HL-60 (cell line): ENCODE results near the gene PDRG1.
A peak's percentile ranks its signal among the peaks of the same experiment; 100 is the strongest.
"Not testable (repeated sequence)": the region's sequence is repeated elsewhere in the genome, so short reads cannot be mapped to it uniquely, and the experiment has no call there.

Experiments used
- DNase-seq, 2 experiments: peaks; one replicate each; pipeline ENCODE4 v3.0.0-alpha.2; 2010 to 2020; ENCODE audit warnings: low read depth in 1 of 2, low spot score in 1 of 2
- H3K27ac ChIP-seq: fragments of 250-450 bp; sonication (Bioruptor Pico); replicated peaks from 2 replicates; pipeline ENCODE4 v1.5.1; 2020; ENCODE audit warnings: mild to moderate bottlenecking, moderate library complexity
- H3K27me3 ChIP-seq: fragments of 250-450 bp; sonication (Bioruptor Pico); 2 replicates; pipeline ENCODE4 v1.5.1; 2021; ENCODE audit warnings: mild to moderate bottlenecking, moderate library complexity; ENCODE audit not compliant: insufficient read depth, poor library complexity, severe bottlenecking
- H3K4me3 ChIP-seq: replicated peaks from 2 replicates; pipeline ENCODE4 v1.5.1; 2011; ENCODE audit warnings: mild to moderate bottlenecking, control low read depth, low read length; ENCODE audit not compliant: insufficient read depth
- GABPA ChIP-seq: IDR thresholded peaks from 2 replicates; pipeline ENCODE4 v1.6.1; 2012; ENCODE audit warnings: low read depth
- POLR2AphosphoS5 ChIP-seq: IDR thresholded peaks from 2 replicates; pipeline ENCODE4 v1.6.1; 2012; ENCODE audit warnings: low read depth
- SPI1 ChIP-seq: IDR thresholded peaks from 2 replicates; pipeline ENCODE4 v1.6.1; 2012; ENCODE audit warnings: low read depth, mild to moderate bottlenecking, borderline replicate concordance
- TF ChIP-seq, protein P1 (sequence below): IDR thresholded peaks from one replicate; pipeline ENCODE4 v1.5.1; 2011; ENCODE audit warnings: low read length, control low read depth, inconsistent platforms; ENCODE audit not compliant: insufficient read depth
- TF ChIP-seq, protein P2 (sequence below): IDR thresholded peaks from 2 replicates; pipeline ENCODE4 v1.6.1; 2012; ENCODE audit warnings: low read depth; ENCODE audit not compliant: insufficient replicate concordance

The PDRG1 gene

DNA sequence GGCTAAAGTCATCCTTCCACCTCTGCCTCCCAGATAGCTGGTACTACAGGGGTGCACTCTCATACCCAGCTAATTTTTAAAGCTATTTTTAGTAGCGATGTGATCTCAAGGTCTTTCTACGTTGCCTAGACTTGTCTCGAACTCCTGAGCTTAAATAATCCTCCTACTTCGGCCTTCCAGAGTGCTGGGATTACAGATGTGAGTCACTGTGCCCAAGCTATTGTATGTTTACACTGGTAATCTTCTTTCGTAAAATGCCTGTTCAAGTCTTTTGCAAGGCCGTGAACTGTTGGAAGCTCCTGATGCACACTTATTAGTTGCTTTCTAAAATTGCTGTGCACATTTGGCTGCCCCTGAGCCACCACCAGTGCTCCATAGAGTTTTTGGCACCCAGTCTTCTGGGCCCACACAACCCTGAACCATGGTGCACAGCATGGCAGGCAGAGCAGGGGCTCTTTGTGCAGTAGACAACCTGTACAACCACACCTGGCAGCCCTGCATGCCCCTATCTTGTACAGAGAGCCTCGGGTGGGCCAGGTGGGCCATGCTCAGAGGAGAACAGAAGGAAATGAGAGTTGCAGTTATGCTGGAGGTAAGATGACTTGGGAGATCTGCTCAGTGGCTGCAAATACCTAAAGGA lies 33.3 kb downstream of the PDRG1 start:
- H3K27ac ChIP-seq = no peak overlapping the region
- DNase-seq = no peak
- TF ChIP-seq POLR2AphosphoS5 (no peak), GABPA (no peak), SPI1 (no peak)
- TF ChIP-seq, protein P1, sequence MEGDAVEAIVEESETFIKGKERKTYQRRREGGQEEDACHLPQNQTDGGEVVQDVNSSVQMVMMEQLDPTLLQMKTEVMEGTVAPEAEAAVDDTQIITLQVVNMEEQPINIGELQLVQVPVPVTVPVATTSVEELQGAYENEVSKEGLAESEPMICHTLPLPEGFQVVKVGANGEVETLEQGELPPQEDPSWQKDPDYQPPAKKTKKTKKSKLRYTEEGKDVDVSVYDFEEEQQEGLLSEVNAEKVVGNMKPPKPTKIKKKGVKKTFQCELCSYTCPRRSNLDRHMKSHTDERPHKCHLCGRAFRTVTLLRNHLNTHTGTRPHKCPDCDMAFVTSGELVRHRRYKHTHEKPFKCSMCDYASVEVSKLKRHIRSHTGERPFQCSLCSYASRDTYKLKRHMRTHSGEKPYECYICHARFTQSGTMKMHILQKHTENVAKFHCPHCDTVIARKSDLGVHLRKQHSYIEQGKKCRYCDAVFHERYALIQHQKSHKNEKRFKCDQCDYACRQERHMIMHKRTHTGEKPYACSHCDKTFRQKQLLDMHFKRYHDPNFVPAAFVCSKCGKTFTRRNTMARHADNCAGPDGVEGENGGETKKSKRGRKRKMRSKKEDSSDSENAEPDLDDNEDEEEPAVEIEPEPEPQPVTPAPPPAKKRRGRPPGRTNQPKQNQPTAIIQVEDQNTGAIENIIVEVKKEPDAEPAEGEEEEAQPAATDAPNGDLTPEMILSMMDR = no peak
- TF ChIP-seq, protein P2, sequence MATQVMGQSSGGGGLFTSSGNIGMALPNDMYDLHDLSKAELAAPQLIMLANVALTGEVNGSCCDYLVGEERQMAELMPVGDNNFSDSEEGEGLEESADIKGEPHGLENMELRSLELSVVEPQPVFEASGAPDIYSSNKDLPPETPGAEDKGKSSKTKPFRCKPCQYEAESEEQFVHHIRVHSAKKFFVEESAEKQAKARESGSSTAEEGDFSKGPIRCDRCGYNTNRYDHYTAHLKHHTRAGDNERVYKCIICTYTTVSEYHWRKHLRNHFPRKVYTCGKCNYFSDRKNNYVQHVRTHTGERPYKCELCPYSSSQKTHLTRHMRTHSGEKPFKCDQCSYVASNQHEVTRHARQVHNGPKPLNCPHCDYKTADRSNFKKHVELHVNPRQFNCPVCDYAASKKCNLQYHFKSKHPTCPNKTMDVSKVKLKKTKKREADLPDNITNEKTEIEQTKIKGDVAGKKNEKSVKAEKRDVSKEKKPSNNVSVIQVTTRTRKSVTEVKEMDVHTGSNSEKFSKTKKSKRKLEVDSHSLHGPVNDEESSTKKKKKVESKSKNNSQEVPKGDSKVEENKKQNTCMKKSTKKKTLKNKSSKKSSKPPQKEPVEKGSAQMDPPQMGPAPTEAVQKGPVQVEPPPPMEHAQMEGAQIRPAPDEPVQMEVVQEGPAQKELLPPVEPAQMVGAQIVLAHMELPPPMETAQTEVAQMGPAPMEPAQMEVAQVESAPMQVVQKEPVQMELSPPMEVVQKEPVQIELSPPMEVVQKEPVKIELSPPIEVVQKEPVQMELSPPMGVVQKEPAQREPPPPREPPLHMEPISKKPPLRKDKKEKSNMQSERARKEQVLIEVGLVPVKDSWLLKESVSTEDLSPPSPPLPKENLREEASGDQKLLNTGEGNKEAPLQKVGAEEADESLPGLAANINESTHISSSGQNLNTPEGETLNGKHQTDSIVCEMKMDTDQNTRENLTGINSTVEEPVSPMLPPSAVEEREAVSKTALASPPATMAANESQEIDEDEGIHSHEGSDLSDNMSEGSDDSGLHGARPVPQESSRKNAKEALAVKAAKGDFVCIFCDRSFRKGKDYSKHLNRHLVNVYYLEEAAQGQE = no peak
- no peak overlapping the region for H3K4me3 ChIP-seq
- H3K27me3 ChIP-seq = no peaks in the 10 kb centered on the region

DNA sequence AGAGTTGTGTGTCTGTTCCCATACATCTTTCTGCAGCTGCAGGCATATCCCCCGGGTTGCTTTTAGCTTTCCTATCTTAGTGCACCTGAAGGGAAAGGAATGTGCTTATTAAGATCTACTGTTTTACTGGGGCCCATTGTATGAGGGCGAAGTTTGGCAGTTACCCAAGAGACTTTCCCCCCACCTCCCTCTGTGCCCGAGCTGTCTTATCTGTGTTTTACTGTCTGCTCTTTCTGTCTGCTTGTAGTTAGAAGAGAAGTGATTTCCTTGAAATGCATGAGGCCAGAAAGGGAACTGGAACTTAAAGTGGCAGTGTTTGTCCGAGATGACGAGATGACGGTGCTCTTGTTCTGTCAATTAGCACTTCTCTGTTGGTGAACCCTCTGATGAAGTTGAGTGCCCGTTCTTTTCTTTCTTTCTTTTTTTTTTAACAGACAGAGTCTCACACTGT lies 33.9 kb downstream of the PDRG1 start:
- peak in 1 of 2 experiments; percentile 4 for DNase-seq
- H3K27me3 ChIP-seq, H3K4me3 ChIP-seq, H3K27ac ChIP-seq: not testable (repeated sequence)
- 0 out of 2 replicates have a peak, but pooled peaks have one; percentile 3 for TF ChIP-seq SPI1

DNA sequence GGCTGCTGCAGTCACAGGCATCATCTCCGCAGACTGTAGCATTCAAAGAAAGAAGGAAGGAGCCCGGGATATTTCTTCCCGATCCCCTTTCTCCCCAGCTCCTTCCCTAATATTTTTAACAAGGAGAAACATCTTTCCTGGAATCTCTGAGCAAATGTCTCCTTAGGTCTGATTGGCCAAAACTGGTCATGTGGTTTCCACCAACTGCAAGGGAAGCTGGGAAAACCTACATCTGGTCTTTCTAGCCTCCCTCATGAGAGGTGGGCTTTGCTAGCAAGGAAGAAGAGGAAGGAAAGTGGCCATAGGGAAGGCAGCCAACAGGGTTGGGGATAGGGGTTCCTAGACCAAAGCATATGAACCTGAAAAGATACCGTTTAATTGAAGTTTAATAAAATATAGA lies 35.1 kb downstream of the PDRG1 start:
- TF ChIP-seq POLR2AphosphoS5 = no peak
- TF ChIP-seq SPI1 = no peak
- TF ChIP-seq GABPA = no peak
- TF ChIP-seq, protein P2 = no peak
- TF ChIP-seq, protein P1 = no peak
- H3K27me3 ChIP-seq = no peaks in the 10 kb centered on the region
- DNase-seq = no peak

DNA sequence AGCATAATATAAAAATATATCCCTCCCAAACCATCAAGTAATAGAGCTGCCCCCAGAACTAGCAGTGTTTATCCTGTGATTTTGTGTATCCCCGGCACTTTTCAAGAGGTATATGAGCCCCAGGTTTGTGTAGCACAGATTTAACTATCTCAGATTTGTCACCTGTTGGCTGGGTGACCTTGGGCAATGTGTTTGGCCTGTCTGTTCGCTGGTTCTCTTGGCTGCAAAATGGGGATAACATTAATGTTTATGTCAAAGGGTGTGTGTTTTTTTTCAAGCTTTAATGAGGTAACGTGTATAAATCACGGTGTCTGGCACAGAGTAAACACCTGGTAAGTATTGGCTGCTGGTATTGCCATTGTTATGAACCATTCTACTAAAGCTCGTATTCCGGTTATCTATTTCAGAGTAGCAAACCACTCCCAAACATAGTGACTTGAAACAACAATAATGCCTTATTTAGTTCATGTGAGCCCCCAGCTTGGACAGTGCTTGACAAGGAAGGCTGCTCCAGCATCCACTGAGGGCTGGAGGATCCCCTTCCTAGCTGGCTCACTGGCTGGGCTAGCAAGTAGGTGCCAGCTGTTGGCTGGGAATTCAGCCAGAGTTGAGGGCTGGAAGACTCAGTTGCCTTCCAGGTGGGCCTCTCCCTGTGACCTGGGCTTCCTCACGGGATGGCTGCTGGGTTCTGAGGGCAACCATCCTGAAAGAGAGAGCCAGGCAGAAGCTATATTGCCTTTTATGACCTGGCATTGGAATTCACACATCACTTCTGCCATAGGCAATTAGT lies 36.2 kb downstream of the PDRG1 start:
- DNase-seq = no peak
- TF ChIP-seq GABPA (no peak), SPI1 (no peak), POLR2AphosphoS5 (no peak)
- TF ChIP-seq, protein P1 = no peak
- TF ChIP-seq, protein P2 = no peak
- H3K4me3 ChIP-seq = no peak overlapping the region
- no peaks in the 10 kb centered on the region for H3K27me3 ChIP-seq
- no peak overlapping the region for H3K27ac ChIP-seq

More for the DNA sequence above, 35.1 kb downstream of the PDRG1 start:
- H3K27ac ChIP-seq = no peak overlapping the region
- H3K4me3 ChIP-seq = no peak overlapping the region
